Liver (tissue), 3 donors: ENCODE measurements around the gene NELFCD.

Experiments used
- EGR1 ChIP-seq, 2 donors: IDR thresholded peaks; 2 replicates each; pipeline ENCODE4 v1.6.1; 2016 to 2018; ENCODE audit warnings: antibody characterized with exemption in 2 of 2, low read depth in 2 of 2
- FOXA1 ChIP-seq: IDR thresholded peaks from 2 replicates; pipeline ENCODE4 v1.6.1; 2016; ENCODE audit warnings: antibody characterized with exemption
- GABPA ChIP-seq, 2 donors: IDR thresholded peaks in 1 of 2; conservative IDR thresholded peaks in 1 of 2; 2 replicates each; pipeline ENCODE4 v1.6.1; 2016; ENCODE audit warnings: antibody characterized with exemption in 2 of 2, mild to moderate bottlenecking in 1 of 2, moderate library complexity in 1 of 2
- HNF4A ChIP-seq, 2 donors: conservative IDR thresholded peaks; 2 replicates each; pipeline ENCODE4 v1.6.1; 2016; ENCODE audit warnings: antibody characterized with exemption in 2 of 2, mild to moderate bottlenecking in 2 of 2
- JUND ChIP-seq, 2 donors: IDR thresholded peaks; 2 replicates each; pipeline ENCODE4 v1.6.1; 2016; ENCODE audit warnings: antibody characterized with exemption in 2 of 2
- NR2F2 ChIP-seq: IDR thresholded peaks from 2 replicates; pipeline ENCODE4 v1.6.1; 2016; ENCODE audit warnings: antibody characterized with exemption
- RAD21 ChIP-seq, 2 donors: IDR thresholded peaks; 2 replicates each; pipeline ENCODE4 v1.6.1; 2016; ENCODE audit warnings: antibody characterized with exemption in 2 of 2, mild to moderate bottlenecking in 2 of 2
- SP1 ChIP-seq: IDR thresholded peaks from 2 replicates; pipeline ENCODE4 v1.6.1; 2018; ENCODE audit warnings: antibody characterized with exemption, mild to moderate bottlenecking
- TAF1 ChIP-seq: conservative IDR thresholded peaks from 2 replicates; pipeline ENCODE4 v1.6.1; 2016; ENCODE audit warnings: antibody characterized with exemption, mild to moderate bottlenecking
- YY1 ChIP-seq: IDR thresholded peaks from 2 replicates; pipeline ENCODE4 v1.6.1; 2016; ENCODE audit warnings: antibody characterized with exemption, mild to moderate bottlenecking
- TF ChIP-seq, protein P1 (sequence below): fragments of 150-350 bp; IDR thresholded peaks from 2 replicates; pipeline ENCODE4 v1.5.1; 2017; ENCODE audit warnings: improper control_type of control experiment, low read depth, low read length; ENCODE audit not compliant: missing input control
- TF ChIP-seq, protein P2 (sequence below): IDR thresholded peaks from 2 replicates; pipeline ENCODE4 v1.6.1; 2016; ENCODE audit warnings: antibody characterized with exemption
- TF ChIP-seq, protein P3 (sequence below): IDR thresholded peaks from 2 replicates; pipeline ENCODE4 v1.6.1; 2016; ENCODE audit warnings: antibody characterized with exemption
- TF ChIP-seq, protein P4 (sequence below): IDR thresholded peaks from 2 replicates; pipeline ENCODE4 v1.6.1; 2016; ENCODE audit warnings: antibody characterized with exemption, mild to moderate bottlenecking
- donor health status: healthy.
- donor health status: healthy.

DNA sequence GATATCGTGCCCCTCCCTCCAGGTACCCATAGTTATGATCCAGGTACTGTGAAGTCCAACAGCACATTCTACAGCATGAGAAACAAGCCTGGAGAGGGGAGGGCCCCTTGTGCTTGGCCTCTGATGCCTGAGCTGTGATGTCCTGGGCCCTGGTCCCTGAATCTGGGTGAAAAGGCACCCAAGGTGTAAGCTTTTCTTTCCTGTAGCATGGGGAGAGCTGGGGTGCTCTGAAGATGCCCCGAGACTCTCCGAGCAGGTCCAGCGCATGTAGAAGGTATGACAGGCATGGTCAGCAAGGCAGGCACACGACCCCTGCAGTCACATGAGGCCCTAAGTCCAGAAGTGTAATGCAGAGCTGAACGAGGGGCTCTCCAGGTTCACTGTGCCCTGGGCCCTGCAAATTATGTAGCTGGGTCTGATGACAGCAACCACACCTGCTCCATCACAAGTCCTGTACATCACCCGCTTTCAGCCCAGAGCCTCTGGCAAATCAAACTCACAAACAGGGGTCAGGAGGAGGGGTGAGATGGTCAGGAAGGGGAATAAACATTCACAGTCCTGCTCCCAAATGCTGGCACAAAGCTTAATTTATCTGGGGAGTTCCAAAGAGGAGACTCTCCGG, 27.8 kb downstream of the NELFCD start:
- TF ChIP-seq, protein P1, sequence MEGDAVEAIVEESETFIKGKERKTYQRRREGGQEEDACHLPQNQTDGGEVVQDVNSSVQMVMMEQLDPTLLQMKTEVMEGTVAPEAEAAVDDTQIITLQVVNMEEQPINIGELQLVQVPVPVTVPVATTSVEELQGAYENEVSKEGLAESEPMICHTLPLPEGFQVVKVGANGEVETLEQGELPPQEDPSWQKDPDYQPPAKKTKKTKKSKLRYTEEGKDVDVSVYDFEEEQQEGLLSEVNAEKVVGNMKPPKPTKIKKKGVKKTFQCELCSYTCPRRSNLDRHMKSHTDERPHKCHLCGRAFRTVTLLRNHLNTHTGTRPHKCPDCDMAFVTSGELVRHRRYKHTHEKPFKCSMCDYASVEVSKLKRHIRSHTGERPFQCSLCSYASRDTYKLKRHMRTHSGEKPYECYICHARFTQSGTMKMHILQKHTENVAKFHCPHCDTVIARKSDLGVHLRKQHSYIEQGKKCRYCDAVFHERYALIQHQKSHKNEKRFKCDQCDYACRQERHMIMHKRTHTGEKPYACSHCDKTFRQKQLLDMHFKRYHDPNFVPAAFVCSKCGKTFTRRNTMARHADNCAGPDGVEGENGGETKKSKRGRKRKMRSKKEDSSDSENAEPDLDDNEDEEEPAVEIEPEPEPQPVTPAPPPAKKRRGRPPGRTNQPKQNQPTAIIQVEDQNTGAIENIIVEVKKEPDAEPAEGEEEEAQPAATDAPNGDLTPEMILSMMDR = no peak
- TF ChIP-seq, protein P2, sequence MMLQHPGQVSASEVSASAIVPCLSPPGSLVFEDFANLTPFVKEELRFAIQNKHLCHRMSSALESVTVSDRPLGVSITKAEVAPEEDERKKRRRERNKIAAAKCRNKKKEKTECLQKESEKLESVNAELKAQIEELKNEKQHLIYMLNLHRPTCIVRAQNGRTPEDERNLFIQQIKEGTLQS = no peak
- TF ChIP-seq, protein P3, sequence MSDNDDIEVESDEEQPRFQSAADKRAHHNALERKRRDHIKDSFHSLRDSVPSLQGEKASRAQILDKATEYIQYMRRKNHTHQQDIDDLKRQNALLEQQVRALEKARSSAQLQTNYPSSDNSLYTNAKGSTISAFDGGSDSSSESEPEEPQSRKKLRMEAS = no peak
- TF ChIP-seq JUND (IDR thresholded peaks at IDR 0.05) (no peak), FOXA1 (no peak), RAD21 (IDR thresholded peaks at IDR 0.05) (no peak), YY1 (no peak), SP1 (no peak), EGR1 (IDR thresholded peaks at IDR 0.05; ENCODE audit: low read depth in 2 of 2) (no peak), NR2F2 (no peak), GABPA (IDR thresholded peaks at IDR 0.05 in 1 of 2, conservative IDR thresholded peaks at IDR 0.05 in 1 of 2) (no peak), TAF1 (no peak), HNF4A (conservative IDR thresholded peaks at IDR 0.05) (no peak)
- TF ChIP-seq, protein P4, sequence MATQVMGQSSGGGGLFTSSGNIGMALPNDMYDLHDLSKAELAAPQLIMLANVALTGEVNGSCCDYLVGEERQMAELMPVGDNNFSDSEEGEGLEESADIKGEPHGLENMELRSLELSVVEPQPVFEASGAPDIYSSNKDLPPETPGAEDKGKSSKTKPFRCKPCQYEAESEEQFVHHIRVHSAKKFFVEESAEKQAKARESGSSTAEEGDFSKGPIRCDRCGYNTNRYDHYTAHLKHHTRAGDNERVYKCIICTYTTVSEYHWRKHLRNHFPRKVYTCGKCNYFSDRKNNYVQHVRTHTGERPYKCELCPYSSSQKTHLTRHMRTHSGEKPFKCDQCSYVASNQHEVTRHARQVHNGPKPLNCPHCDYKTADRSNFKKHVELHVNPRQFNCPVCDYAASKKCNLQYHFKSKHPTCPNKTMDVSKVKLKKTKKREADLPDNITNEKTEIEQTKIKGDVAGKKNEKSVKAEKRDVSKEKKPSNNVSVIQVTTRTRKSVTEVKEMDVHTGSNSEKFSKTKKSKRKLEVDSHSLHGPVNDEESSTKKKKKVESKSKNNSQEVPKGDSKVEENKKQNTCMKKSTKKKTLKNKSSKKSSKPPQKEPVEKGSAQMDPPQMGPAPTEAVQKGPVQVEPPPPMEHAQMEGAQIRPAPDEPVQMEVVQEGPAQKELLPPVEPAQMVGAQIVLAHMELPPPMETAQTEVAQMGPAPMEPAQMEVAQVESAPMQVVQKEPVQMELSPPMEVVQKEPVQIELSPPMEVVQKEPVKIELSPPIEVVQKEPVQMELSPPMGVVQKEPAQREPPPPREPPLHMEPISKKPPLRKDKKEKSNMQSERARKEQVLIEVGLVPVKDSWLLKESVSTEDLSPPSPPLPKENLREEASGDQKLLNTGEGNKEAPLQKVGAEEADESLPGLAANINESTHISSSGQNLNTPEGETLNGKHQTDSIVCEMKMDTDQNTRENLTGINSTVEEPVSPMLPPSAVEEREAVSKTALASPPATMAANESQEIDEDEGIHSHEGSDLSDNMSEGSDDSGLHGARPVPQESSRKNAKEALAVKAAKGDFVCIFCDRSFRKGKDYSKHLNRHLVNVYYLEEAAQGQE = no peak
